T47D (cell line): Measurements from ENCODE around the gene LMCD1.

Source experiments
- DNase-seq, 2 experiments: peaks; one replicate each; pipeline versions ENCODE4 v3.0.0 to v3.0.0-alpha.2; 2011 to 2012; ENCODE audit warnings: low read depth in 1 of 2, low spot score in 1 of 2
- JUND ChIP-seq: IDR thresholded peaks from 2 replicates; pipeline ENCODE4 v1.6.1; 2012; ENCODE audit warnings: low read depth
- in situ Hi-C: cut with HindIII; loops from 2 replicates; pipeline ENCODE4 v1.10.0; 2016; ENCODE audit warnings: low sequenced_read_pairs, low pct_unique_long_range_greater_than_20kb

LMCD1 gene

GRCh38 chr3:8486936-8487335 is 14.7 kb upstream of the LMCD1 start:
- no peak for DNase-seq
- in situ Hi-C loops = no loop called here
- TF ChIP-seq JUND = no peak

- no peak for DNase-seq
- TF ChIP-seq JUND = no peak
- in situ Hi-C loops = no loop called here
Measured at GRCh38 chr3:8488411-8488810, 13.2 kb upstream of the LMCD1 start.

- in situ Hi-C loops = no loop called here
- no peak for DNase-seq
- no peak for TF ChIP-seq JUND
Measured at GRCh38 chr3:8488877-8489276, 12.7 kb upstream of the LMCD1 start.

GRCh38 chr3:8489278-8489792 is 12.3 kb upstream of the LMCD1 start:
- peak in 1 of 2 experiments; percentile 51 for DNase-seq
- in situ Hi-C loops = no loop called here
- no peak for TF ChIP-seq JUND

GRCh38 chr3:8490079-8490552 is 11.5 kb upstream of the LMCD1 start:
- no peak for TF ChIP-seq JUND
- DNase-seq = no peak
- in situ Hi-C loops = no loop called here

- no peak for DNase-seq
- in situ Hi-C loops = no loop called here
Measured at GRCh38 chr3:8491271-8492144, 10.1 kb upstream of the LMCD1 start.

GRCh38 chr3:8492744-8493511 is 8.7 kb upstream of the LMCD1 start:
- in situ Hi-C loops = no loop called here
- DNase-seq = peak in 1 of 2 experiments; percentile 68
- TF ChIP-seq JUND = no peak

More at GRCh38 chr3:8491271-8492144, 10.1 kb upstream of the LMCD1 start:
- TF ChIP-seq JUND = no peak

- DNase-seq = no peak
- in situ Hi-C loops = no loop called here
- no peak for TF ChIP-seq JUND
Measured at GRCh38 chr3:8493744-8494143, 7.9 kb upstream of the LMCD1 start.

GRCh38 chr3:8494327-8494726 is 7.3 kb upstream of the LMCD1 start:
- no peak for DNase-seq
- in situ Hi-C loops = no loop called here
- no peak for TF ChIP-seq JUND

GRCh38 chr3:8497582-8497981 is 4.0 kb upstream of the LMCD1 start:
- in situ Hi-C loops = no loop called here
- DNase-seq = no peak
- no peak for TF ChIP-seq JUND

- DNase-seq = peak in 1 of 2 experiments; percentile 85
- TF ChIP-seq JUND = no peak
- in situ Hi-C loops = no loop called here
Measured at GRCh38 chr3:8499181-8499611, 2.4 kb upstream of the LMCD1 start.

- DNase-seq = peak; percentile 28 to 98
- in situ Hi-C loops = no loop called here
- peak; percentile 62 for TF ChIP-seq JUND
Measured at GRCh38 chr3:8500319-8500988, 1.2 kb upstream of the LMCD1 start.
